Measurements from ENCODE around the gene MTAP.

The MTAP gene

DNA sequence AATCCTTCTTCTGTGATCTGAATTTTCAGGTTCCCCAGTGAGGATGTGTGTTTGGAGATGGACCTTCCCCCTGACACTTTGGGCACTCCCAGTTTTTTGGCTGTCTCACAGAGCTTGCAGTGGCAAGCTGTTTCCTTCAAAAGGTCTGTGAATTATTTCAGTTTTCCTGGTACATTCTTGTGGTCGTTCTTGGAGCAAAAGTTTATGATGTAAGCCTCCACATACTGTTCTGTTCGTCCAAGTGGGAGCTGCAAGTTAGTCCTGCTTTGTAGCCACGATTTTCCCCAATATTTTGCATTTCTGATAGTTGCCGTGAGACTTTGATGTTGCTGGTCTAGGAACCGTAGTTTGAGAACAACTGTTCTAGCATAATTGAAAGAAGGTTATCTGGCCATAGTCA lies 88.3 kb downstream of the MTAP start:
- H3K9me3 ChIP-seq (replicated peaks in 1 of 11): peaks cover 58 to 93% (median 89%) of the 10 kb centered on the region in 11 experiments
- no peak for TF ChIP-seq Cebpa-rat (IDR thresholded peaks at IDR 0.05)
- H3K9ac ChIP-seq: no peak overlapping the region
- H3K4me2 ChIP-seq: no peak overlapping the region
- H3K4me1 ChIP-seq: no peaks in the 10 kb centered on the region
- H3K27ac ChIP-seq: no peak overlapping the region
- peaks cover 57 to 95% (median 83%) of the 10 kb centered on the region in 11 experiments for H3K36me3 ChIP-seq
- no peak overlapping the region for H3K4me3 ChIP-seq
- no peaks in the 10 kb centered on the region for H4K20me1 ChIP-seq
- H3K27me3 ChIP-seq: no peaks in the 10 kb centered on the region

DNA sequence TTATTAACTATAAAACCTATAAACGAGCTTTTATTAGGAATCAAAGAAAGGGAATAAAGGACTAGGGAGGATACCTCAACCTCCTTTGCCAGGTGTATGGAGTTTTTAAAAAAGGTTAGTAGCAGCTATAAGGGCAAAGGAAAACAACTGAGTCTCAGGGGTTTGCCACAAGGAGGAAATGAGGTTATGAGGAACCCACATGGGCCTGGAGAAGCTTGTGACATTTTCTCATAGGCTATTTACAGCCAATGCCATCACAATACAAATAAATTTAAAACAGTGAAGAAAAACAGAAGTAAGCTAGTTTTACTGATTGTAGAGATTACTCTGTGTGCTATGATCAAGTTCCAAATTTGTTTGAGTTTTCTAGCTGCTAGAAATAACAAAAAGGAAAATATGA lies 99.1 kb downstream of the MTAP start:
- H3K4me3 ChIP-seq: no peak overlapping the region
- H3K36me3 ChIP-seq: peaks cover 11 to 38% (median 28%) of the 10 kb centered on the region in 11 experiments
- no peak for TF ChIP-seq Cebpa-rat (IDR thresholded peaks at IDR 0.05)
- H3K9ac ChIP-seq: no peak overlapping the region
- peaks cover 9 to 33% (median 21%) of the 10 kb centered on the region in 10 experiments; a peak in 18 of 20 replicates for H3K4me1 ChIP-seq
- H4K20me1 ChIP-seq: no peaks in the 10 kb centered on the region
- H3K9me3 ChIP-seq (replicated peaks in 1 of 11): peaks cover 35 to 55% (median 48%) of the 10 kb centered on the region in 11 experiments
- H3K27ac ChIP-seq: peak overlapping the region in 3 of 11 experiments; percentile 4 to 52 (median 46); a peak in 4 of 22 replicates
- H3K4me2 ChIP-seq: peak overlapping the region in 9 of 11 experiments; percentile 1 to 57 (median 21); a peak in 9 of 22 replicates
- H3K27me3 ChIP-seq: no peaks in the 10 kb centered on the region

DNA sequence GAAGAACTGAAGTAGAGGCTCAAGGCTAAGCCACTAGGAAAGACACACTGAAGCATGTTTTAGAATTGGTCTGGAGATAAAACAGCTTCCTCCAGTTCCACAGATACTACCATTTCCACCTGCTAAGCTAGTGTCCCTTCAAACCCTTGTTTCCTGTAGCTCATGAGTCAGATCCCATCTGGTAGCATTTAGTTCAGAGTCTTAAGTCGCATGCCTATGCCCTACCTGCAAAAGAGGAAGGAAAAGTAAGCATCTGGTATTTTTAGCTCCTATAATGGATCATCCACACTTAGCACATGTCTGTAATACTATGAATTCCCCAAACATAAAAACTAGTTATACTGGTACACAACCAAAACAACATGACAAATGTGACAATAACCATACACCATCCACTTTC lies 99.7 kb downstream of the MTAP start:
- Histone ChIP-seq H4K20me1 (no peaks in the 10 kb centered on the region), H3K27ac (peak overlapping the region in 3 of 11 experiments; percentile 4 to 52 (median 46); a peak in 4 of 22 replicates), H3K4me1 (peaks cover 9 to 33% (median 21%) of the 10 kb centered on the region in 10 experiments; a peak in 18 of 20 replicates), H3K9me3 (replicated peaks in 1 of 11) (peaks cover 35 to 57% (median 44%) of the 10 kb centered on the region in 11 experiments), H3K4me3 (no peak overlapping the region), H3K4me2 (peak overlapping the region in 9 of 11 experiments; percentile 1 to 57 (median 21); a peak in 10 of 22 replicates), H3K36me3 (peaks cover 13 to 41% (median 32%) of the 10 kb centered on the region in 11 experiments), H3K9ac (no peak overlapping the region), H3K27me3 (no peaks in the 10 kb centered on the region)
- no peak for TF ChIP-seq Cebpa-rat (IDR thresholded peaks at IDR 0.05)

DNA sequence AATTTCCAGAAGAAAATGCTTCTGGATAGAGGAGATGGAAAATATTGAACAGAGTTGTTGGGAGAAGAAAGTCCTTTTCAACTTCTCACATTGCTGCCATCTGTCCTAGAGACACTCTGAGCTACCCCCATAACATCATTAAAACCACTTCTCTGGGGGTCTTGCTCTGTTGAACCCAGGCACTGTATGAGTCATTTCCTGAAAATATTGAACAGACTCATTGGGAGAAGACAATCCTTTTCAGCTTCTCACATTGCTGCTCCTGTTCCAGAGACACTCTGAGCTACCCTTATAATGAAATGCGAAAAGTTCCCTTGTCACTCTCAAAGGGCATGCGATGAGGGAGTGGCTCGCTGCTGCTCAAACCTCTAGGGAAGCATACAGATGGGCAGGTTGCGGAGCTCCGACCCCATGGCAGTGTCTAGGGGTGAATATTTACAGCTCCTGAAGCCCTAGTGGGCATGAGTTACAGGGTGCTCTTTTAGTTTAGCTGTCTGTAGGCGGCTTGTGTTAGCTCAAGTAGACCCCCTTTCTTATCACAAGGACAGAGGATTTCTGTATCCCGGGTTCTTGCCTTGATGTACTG lies 101.0 kb downstream of the MTAP start:
- Histone ChIP-seq H4K20me1 (no peaks in the 10 kb centered on the region), H3K4me1 (peaks cover 9 to 33% (median 21%) of the 10 kb centered on the region in 10 experiments; a peak in 18 of 20 replicates), H3K27me3 (no peaks in the 10 kb centered on the region), H3K4me3 (no peak overlapping the region), H3K36me3 (peaks cover 19 to 55% (median 38%) of the 10 kb centered on the region in 11 experiments), H3K9ac (no peak overlapping the region), H3K4me2 (peak overlapping the region in 6 of 11 experiments; percentile 1 to 41 (median 14); a peak in 6 of 22 replicates), H3K9me3 (replicated peaks in 1 of 11) (peaks cover 30 to 56% (median 43%) of the 10 kb centered on the region in 11 experiments), H3K27ac (peak overlapping the region in 1 of 11 experiments; percentile 8; a peak in 2 of 22 replicates)
- TF ChIP-seq Cebpa-rat (IDR thresholded peaks at IDR 0.05): no peak

DNA sequence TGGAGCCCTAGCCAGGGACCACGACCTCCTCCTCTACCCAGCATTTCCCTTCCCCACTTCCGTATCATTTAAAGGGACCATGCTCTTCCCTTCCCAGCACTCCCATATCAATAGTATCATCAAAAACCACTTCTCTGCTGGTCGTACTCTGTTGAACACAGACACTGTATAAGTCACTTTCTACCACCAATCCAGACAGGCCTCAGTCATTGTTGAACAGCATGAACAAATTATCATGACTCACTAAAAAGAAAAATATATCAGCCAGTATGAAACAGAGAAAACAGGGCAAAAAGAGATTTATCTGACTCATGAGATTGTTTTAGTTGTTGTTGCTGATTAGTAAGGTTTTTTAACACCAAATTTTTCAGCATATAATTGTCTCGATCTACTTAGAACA lies 101.9 kb downstream of the MTAP start:
- Histone ChIP-seq H4K20me1 (no peaks in the 10 kb centered on the region), H3K27ac (0 out of 22 replicates have a peak overlapping the region, but pooled peaks of 1 of the 11 experiments have one; percentile 8), H3K9me3 (replicated peaks in 1 of 11) (peaks cover 34 to 62% (median 50%) of the 10 kb centered on the region in 11 experiments), H3K9ac (no peak overlapping the region), H3K4me2 (no peak overlapping the region), H3K36me3 (peaks cover 25 to 64% (median 43%) of the 10 kb centered on the region in 11 experiments), H3K4me3 (no peak overlapping the region), H3K4me1 (peaks cover 9 to 33% (median 21%) of the 10 kb centered on the region in 10 experiments; a peak in 18 of 20 replicates), H3K27me3 (no peaks in the 10 kb centered on the region)
- TF ChIP-seq Cebpa-rat (IDR thresholded peaks at IDR 0.05): no peak

DNA sequence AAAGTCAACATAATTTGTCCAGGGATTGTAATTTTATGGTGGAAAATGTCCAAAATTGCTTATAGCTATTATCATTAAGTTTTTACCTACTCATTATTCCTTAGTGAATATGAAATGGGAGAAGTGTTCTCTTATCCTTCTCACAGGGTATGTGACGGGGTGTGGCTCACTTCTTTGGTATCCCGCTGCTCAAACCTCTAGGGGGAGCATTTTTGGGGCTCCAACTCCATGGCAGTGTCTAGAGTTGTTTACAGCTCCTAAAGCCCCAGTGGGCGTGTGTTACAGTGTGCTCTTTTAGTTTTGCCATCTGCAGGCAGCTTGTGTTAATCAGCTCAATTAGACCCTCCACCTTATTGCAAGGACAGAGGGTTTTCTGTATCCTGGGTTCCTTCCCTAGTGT lies 102.3 kb downstream of the MTAP start:
- peaks cover 9 to 33% (median 21%) of the 10 kb centered on the region in 10 experiments; a peak in 18 of 20 replicates for H3K4me1 ChIP-seq
- no peak overlapping the region for H3K27ac ChIP-seq
- H4K20me1 ChIP-seq: no peaks in the 10 kb centered on the region
- no peaks in the 10 kb centered on the region for H3K27me3 ChIP-seq
- no peak overlapping the region for H3K4me2 ChIP-seq
- no peak overlapping the region for H3K9ac ChIP-seq
- H3K4me3 ChIP-seq: no peak overlapping the region
- TF ChIP-seq Cebpa-rat (IDR thresholded peaks at IDR 0.05): no peak
- H3K36me3 ChIP-seq: peaks cover 29 to 65% (median 43%) of the 10 kb centered on the region in 11 experiments
- H3K9me3 ChIP-seq (replicated peaks in 1 of 11): peaks cover 34 to 62% (median 50%) of the 10 kb centered on the region in 11 experiments

DNA sequence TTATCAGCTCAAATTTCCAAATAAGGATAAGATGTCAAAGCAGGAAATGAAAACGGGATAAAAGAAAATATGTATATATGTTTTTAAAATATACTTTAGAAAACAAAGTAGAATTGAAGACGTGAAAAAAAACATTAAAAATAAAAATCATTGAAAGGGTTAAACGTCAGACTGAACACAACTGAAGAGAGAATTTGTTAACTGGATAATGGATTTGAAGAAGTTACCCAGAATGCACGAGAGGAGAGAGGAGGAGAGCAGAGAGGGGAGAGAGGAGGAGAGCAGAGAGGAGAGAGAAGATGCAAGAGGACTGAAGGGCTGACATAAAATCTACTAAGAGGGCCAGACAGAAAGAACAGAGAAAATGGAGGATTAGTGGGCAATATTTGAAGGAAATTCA lies 103.8 kb downstream of the MTAP start:
- TF ChIP-seq Cebpa-rat (IDR thresholded peaks at IDR 0.05): no peak
- no peak overlapping the region for H3K27ac ChIP-seq
- no peaks in the 10 kb centered on the region for H4K20me1 ChIP-seq
- H3K36me3 ChIP-seq: peaks cover 36 to 64% (median 52%) of the 10 kb centered on the region in 11 experiments
- no peaks in the 10 kb centered on the region for H3K27me3 ChIP-seq
- peaks cover 9 to 28% (median 21%) of the 10 kb centered on the region in 10 experiments; a peak in 18 of 20 replicates for H3K4me1 ChIP-seq
- H3K4me2 ChIP-seq: no peak overlapping the region
- no peak overlapping the region for H3K4me3 ChIP-seq
- no peak overlapping the region for H3K9ac ChIP-seq
- H3K9me3 ChIP-seq (replicated peaks in 1 of 11): peaks cover 37 to 66% (median 54%) of the 10 kb centered on the region in 11 experiments; a peak in 21 of 22 replicates

DNA sequence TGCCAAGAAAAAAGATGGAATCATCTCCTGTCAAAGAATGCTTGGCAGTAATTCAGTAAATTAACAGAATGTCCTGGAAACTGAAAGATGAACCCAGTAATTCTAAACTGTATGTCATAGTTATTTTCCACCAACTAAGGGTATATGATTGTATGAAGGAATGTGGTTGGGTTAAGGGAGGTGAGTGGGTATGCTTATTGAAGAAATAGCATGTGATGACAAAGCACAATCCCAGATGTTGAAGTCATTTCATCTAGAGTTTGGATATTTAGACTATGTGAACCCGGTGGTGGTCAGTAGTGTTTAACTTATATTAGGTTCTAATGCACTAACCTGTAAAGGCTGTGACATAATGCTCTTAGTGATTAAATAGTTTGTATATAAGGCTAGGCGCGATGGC lies 104.4 kb downstream of the MTAP start:
- TF ChIP-seq Cebpa-rat (IDR thresholded peaks at IDR 0.05): no peak
- H3K4me1 ChIP-seq: peaks cover 2 to 21% (median 15%) of the 10 kb centered on the region in 10 experiments; a peak in 18 of 20 replicates
- peaks cover 36 to 64% (median 52%) of the 10 kb centered on the region in 11 experiments for H3K36me3 ChIP-seq
- no peaks in the 10 kb centered on the region for H3K27me3 ChIP-seq
- H3K4me2 ChIP-seq: no peak overlapping the region
- H3K9ac ChIP-seq: no peak overlapping the region
- H3K9me3 ChIP-seq (replicated peaks in 1 of 11): peaks cover 39 to 72% (median 55%) of the 10 kb centered on the region in 11 experiments; a peak in 21 of 22 replicates
- no peaks in the 10 kb centered on the region for H4K20me1 ChIP-seq
- H3K4me3 ChIP-seq: no peak overlapping the region
- H3K27ac ChIP-seq: no peak overlapping the region

Data from BLaER1 treated with 17β-estradiol and CSF1 and Interleukin-3, amounts not matched to agents 10 nM and 100 nM (cell line).